Measurements from ENCODE around the gene FNDC11.

FNDC11 gene

DNA sequence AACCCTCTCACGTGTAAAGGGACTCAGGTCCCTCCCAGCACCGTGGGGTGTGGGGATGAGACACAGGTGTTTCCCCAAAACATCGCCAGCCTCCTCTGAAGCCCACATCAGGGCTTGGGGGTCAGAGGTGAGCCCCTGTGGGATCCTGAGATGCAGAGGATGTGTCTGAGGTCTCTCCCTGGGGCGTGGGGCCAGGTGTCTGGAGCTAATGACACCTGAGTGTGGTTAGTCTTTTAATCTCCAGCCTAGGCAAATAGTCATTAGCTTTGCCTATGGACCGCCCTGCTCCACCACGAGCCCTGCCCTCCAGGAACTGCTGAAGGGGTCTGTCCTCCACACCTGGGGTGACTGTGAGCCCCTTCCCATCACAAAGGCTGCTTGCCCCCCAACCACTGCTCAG lies 8.1 kb upstream of the FNDC11 start:
- ChIA-PET POLR2A (no interaction called here), CTCF (interaction anchor here (1.1 to 2.3 kb wide), 4 partner anchors 8 to 320 kb away, joined by 3 to 12 read pairs (median 3); partner anchors contain the start of genes PTK6 and TPD52L2)
- TF ChIP-seq, protein P1, sequence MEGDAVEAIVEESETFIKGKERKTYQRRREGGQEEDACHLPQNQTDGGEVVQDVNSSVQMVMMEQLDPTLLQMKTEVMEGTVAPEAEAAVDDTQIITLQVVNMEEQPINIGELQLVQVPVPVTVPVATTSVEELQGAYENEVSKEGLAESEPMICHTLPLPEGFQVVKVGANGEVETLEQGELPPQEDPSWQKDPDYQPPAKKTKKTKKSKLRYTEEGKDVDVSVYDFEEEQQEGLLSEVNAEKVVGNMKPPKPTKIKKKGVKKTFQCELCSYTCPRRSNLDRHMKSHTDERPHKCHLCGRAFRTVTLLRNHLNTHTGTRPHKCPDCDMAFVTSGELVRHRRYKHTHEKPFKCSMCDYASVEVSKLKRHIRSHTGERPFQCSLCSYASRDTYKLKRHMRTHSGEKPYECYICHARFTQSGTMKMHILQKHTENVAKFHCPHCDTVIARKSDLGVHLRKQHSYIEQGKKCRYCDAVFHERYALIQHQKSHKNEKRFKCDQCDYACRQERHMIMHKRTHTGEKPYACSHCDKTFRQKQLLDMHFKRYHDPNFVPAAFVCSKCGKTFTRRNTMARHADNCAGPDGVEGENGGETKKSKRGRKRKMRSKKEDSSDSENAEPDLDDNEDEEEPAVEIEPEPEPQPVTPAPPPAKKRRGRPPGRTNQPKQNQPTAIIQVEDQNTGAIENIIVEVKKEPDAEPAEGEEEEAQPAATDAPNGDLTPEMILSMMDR (IDR thresholded peaks at IDR 0.05; ENCODE audit: control extremely low read depth, extremely low read depth, low read depth, missing control alignments), result no peak
- no peak for DNase-seq (ENCODE audit: extremely low spot score)

DNA sequence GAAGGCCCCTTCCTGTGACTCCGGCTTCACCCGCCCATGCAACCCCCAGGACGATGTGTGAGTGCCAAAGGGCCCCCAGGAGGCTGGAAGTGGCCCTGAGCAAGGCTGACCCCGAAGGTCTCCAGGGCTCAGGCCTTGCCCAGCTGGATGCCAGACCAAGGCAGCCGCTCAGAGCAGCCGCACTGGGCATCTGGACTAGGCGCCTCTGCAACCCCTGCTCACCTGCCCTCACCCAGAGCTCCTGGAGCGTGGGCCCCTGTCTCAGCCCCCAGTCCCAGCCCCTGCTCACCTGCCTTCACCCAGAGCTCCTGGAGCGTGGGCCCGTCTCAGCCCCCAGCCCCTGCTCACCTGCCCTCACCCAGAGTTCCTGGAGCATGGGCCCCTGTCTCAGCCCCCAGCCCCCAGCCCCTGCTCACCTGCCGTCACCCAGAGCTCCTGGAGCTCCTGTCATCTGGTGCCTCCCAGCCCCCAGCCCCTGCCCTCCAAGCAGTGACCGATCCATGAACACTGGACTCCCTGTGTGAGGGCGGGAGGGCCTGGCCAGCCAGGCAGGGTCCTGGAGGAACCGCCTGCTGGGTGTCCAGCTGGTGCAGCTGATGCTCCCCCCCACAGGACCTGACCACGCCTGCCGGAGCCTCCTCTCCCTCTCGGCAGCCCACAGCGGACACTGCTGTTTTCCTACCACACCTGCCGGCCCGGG lies 7.6 kb upstream of the FNDC11 start:
- POLR2A ChIA-PET, result no interaction called here
- CTCF ChIA-PET, result interaction anchor here (1.1 to 2.3 kb wide), 4 partner anchors 9 to 319 kb away, joined by 3 to 12 read pairs (median 3); partner anchors contain the start of genes PTK6 and TPD52L2
- TF ChIP-seq, protein P1 (IDR thresholded peaks at IDR 0.05; ENCODE audit: control extremely low read depth, extremely low read depth, low read depth, missing control alignments), result no peak
- no peak for DNase-seq (ENCODE audit: extremely low spot score)

- DNase-seq (ENCODE audit: extremely low spot score), result no peak
- CTCF ChIA-PET, result interaction anchor here (1.1 to 2.3 kb wide), 4 partner anchors 10 to 318 kb away, joined by 3 to 12 read pairs (median 3); partner anchors contain the start of genes PTK6 and TPD52L2
- TF ChIP-seq, protein P1 (IDR thresholded peaks at IDR 0.05; ENCODE audit: control extremely low read depth, extremely low read depth, low read depth, missing control alignments), result no peak
- POLR2A ChIA-PET, result no interaction called here
Observed at GRCh38 chr20:63546956-63547724, 6.8 kb upstream of the FNDC11 start.

DNA sequence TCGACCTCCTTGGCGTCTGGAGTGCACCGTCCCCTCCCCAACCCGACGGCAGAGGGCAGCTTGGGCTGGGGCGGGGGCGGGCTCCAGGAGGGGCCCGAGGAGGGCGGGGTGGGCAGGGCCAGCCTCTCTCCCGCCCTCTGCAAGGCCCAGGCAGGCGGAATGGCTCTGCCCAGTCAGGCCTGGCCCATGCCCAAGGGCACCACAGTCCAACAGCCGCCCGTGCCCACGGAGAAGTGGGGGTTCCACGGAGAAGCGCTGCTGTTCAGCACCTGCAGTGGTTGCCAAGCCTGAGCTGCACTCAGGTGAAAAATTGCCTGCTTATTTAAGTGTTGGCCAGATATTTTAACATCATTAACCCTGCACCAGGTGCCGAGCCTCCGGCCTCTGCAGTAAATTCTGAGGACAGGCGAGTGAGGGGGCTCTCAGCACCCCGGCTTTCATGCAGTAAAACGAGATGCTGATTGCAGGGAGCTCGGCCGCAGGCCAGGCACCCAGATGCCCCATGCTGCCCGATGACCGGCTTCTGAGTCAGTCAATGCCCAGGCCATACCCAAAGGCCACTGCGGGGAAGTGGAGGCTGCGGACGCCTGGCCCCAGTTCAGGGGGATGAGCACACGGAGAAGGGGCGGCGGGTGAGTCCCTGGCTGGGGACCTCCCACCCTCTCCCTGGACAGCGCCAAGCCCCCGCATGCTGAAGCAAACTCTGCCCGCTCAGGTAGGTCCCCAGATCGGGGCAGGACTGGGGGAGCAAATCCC lies 6.1 kb upstream of the FNDC11 start, which contains the start of gene SRMS:
Gene SRMS, minus strand, starts transcription at position 25 of the 756 bp plus-strand sequence. CDS start 286 bp downstream, outside the sequence.
- POLR2A ChIA-PET, result no interaction called here
- CTCF ChIA-PET, result interaction anchor here (2.3 kb wide), 1 partner anchor 10 kb away, joined by 12 read pairs; the partner anchor contains the start of gene PTK6
- no peak for DNase-seq (ENCODE audit: extremely low spot score)
- TF ChIP-seq, protein P1 (IDR thresholded peaks at IDR 0.05; ENCODE audit: control extremely low read depth, extremely low read depth, low read depth, missing control alignments), result no peak

GRCh38 chr20:63548542-63548941 lies 5.4 kb upstream of the FNDC11 start:
- CTCF ChIA-PET, result no interaction called here
- POLR2A ChIA-PET, result no interaction called here
- no peak for DNase-seq (ENCODE audit: extremely low spot score)
- TF ChIP-seq, protein P1 (IDR thresholded peaks at IDR 0.05; ENCODE audit: control extremely low read depth, extremely low read depth, low read depth, missing control alignments), result no peak

- ChIA-PET CTCF (interaction anchor here (1.0 kb wide), 1 partner anchor 12 kb away, joined by 3 read pairs; the partner anchor contains the start of gene PTK6), POLR2A (no interaction called here)
- TF ChIP-seq, protein P1 (IDR thresholded peaks at IDR 0.05; ENCODE audit: control extremely low read depth, extremely low read depth, low read depth, missing control alignments), result no peak
- DNase-seq (ENCODE audit: extremely low spot score), result no peak
Observed at GRCh38 chr20:63549019-63549418, 4.9 kb upstream of the FNDC11 start.
